ENCODE measurements around the gene PACS1.

The PACS1 gene

DNA sequence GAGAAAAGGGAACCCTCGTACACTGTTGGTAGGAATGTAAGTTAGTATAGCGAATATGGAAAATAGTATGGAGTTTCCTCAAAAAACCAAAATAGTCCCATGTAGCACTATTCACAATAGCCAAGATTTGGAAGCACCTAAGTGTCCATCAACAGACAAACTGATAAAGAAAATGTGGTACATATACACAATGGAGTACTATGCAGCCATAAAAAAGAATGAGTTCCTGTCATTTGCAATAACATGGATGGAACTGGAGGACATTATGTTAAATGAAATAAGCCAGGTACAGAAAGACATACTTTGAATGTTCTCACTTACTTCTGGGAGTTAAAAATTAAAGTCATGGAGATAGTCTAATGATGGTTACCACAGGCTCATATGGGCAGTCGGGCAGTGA lies 134.3 kb downstream of the PACS1 start:
- TF ChIP-seq, protein P1, sequence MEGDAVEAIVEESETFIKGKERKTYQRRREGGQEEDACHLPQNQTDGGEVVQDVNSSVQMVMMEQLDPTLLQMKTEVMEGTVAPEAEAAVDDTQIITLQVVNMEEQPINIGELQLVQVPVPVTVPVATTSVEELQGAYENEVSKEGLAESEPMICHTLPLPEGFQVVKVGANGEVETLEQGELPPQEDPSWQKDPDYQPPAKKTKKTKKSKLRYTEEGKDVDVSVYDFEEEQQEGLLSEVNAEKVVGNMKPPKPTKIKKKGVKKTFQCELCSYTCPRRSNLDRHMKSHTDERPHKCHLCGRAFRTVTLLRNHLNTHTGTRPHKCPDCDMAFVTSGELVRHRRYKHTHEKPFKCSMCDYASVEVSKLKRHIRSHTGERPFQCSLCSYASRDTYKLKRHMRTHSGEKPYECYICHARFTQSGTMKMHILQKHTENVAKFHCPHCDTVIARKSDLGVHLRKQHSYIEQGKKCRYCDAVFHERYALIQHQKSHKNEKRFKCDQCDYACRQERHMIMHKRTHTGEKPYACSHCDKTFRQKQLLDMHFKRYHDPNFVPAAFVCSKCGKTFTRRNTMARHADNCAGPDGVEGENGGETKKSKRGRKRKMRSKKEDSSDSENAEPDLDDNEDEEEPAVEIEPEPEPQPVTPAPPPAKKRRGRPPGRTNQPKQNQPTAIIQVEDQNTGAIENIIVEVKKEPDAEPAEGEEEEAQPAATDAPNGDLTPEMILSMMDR (IDR thresholded peaks at IDR 0.05; ENCODE audit: low read depth, low read length): no peak
- no peak overlapping the region for H3K4me3 ChIP-seq (replicated peaks in 1 of 2; ENCODE audit: low read depth in 2 of 2, low read length in 2 of 2)
- no peak for DNase-seq (ENCODE audit: low read depth in 2 of 2)

DNA sequence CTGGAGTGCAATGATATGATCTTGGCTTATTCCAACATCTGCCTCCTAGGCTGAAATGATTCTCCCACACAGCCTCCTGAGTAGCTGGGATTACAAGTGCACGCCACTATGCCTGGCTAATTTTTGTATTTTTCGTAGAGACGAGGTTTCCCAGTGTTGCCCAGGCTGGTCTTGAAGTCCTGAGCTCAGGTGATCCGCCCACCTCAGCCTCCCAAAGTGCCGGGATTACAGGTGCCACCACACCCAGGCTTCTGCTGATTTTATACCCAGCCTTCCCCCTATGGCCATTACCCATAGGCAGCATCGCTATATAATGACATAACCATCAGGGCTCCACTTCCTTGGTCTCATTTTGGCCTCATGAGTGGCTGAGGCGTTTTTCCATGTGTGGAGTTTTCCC lies 137.7 kb downstream of the PACS1 start:
- TF ChIP-seq, protein P1 (IDR thresholded peaks at IDR 0.05; ENCODE audit: low read depth, low read length): no peak

DNA sequence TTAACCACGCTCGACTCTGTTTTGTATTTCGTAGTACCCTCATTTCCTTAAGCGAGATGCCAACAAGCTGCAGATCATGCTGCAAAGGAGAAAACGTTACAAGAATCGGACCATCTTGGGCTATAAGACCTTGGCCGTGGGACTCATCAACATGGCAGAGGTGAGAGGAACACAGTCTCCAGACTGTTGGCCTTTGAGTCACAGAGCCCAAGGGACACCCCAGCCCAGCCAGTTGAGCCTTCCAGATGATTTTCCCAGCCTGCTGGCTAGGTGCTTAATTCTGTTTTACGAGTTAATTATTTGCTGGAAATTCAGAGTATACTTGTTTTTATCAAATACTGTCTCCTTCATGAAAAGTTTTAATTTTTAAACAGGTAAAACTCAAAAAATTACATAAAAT lies 141.0 kb downstream of the PACS1 start:
- TF ChIP-seq, protein P1 (IDR thresholded peaks at IDR 0.05; ENCODE audit: low read depth, low read length): no peak
- no peak overlapping the region for H3K4me3 ChIP-seq (replicated peaks in 1 of 2; ENCODE audit: low read depth in 2 of 2, low read length in 2 of 2)
- no peak for DNase-seq (ENCODE audit: low read depth in 2 of 2)

More for the DNA sequence above, 137.7 kb downstream of the PACS1 start:
- no peak overlapping the region for H3K4me3 ChIP-seq (replicated peaks in 1 of 2; ENCODE audit: low read depth in 2 of 2, low read length in 2 of 2)
- DNase-seq (ENCODE audit: low read depth in 2 of 2): no peak

DNA sequence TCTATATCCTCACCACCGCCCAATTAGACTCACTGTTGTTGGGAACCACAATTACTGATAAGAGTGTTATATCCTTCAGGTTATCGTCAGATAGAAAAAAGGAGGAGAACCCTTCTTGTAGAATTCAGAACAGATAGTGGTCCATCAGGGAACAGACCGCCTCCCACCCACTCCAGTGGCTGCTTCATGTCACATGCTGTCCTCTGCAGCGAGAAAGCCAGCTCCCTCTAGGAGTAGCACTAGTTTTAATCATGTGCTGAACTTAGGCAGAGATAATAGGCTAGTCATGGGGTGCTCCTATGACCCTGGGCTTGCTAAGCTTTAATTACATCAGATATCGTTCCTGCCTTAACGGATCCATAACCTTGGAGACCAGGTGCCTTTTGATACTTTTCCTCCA lies 146.8 kb downstream of the PACS1 start:
- TF ChIP-seq, protein P1 (IDR thresholded peaks at IDR 0.05; ENCODE audit: low read depth, low read length): no peak
- no peak overlapping the region for H3K4me3 ChIP-seq (replicated peaks in 1 of 2; ENCODE audit: low read depth in 2 of 2, low read length in 2 of 2)
- no peak for DNase-seq (ENCODE audit: low read depth in 2 of 2)

DNA sequence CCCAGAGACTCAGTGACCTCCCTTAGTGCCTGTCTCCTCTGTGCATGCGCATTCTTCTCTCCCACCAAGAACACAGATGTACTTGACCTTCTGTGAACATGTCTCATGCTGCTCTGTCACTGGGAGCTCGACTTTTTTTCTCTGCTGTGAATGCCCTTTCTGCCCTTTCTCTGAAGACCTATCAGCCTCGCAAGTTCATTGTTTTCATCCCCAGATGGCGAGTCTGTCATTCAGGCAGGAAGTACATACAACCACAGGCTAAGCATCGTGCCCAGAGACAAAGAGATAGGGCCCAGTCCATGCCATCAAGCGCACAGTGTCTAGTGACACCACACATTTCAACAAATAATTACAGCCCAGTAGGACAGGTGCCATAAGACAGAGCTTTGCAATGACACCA lies 148.0 kb downstream of the PACS1 start:
- no peak for DNase-seq (ENCODE audit: low read depth in 2 of 2)
- TF ChIP-seq, protein P1 (IDR thresholded peaks at IDR 0.05; ENCODE audit: low read depth, low read length): no peak
- H3K4me3 ChIP-seq (replicated peaks in 1 of 2; ENCODE audit: low read depth in 2 of 2, low read length in 2 of 2): no peak overlapping the region

DNA sequence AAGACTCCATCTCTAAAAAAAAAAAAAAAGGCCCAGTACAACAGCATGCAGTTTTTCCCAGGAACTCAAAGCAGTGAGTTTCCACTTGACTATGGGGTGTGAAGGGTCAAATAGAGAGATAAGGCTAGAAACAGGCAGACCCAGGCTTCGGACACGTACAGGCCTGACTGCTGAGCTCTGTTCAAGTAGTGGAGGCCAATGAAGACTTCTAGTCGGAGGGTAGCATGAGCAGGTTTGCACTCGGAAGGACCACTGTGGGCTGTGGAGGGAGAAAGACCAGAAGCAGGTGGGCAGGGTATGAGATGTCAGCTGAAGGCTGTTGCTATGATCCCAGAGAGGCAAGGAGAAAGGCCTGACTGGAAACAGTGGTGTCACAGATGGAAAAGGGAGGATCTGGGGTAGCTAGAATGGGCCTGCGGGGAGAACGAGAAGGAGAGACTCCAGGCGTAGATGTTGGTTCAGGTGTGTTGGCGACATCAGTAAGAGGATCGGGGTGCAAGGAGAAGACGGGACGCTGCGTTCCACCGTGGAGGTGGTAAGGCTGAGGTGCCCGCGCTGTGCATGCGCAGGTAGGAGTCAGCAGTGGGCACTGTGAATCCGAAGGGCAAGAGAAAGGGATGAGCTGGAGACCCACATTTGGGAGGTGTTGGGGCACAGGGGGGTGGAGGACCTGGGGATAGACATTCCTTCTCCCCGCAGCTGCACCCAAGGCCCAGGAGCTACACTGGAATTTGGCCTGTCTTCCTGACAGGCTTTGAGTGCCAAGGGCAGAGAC lies 149.0 kb downstream of the PACS1 start:
- H3K4me3 ChIP-seq (replicated peaks in 1 of 2; ENCODE audit: low read depth in 2 of 2, low read length in 2 of 2): no peak overlapping the region

More for the DNA sequence above, 149.0 kb downstream of the PACS1 start:
- no peak for DNase-seq (ENCODE audit: low read depth in 2 of 2)
- TF ChIP-seq, protein P1 (IDR thresholded peaks at IDR 0.05; ENCODE audit: low read depth, low read length): no peak
